ENCODE measurements around the gene ADAM21.

DNA sequence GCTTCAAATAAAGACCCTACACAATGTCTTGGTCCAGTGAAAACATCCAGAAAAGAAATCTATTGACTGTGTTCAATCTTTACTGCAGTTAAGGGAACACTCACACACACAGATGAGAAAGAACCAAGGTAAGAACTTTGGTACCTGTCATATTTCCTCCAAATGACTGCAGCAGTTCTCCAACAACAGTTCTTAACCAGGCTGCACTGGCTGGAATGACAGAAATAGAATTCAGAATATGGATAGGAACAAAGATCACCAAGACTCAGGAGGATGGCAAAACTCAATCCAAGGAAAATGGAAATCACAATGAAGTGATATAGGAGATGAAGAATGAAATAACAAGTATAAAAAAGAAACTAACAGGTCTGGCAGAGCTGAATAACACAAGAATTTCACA lies 46.2 kb downstream of the ADAM21 start:
- TF ChIP-seq GATA2 (IDR thresholded peaks at IDR 0.05; ENCODE audit: low read depth, low read length) = no peak
- TF ChIP-seq GATA3 (IDR thresholded peaks at IDR 0.05; ENCODE audit: low read depth, low read length) = no peak
